GM13976 (cell line): Measurements from ENCODE around the gene PXDC1.

Experiments
- DNase-seq: peaks from one replicate; pipeline ENCODE4 v3.0.0; 2012; ENCODE audit warnings: low spot score
- in situ Hi-C: fragments of 300-500 bp; cut with MboI; formaldehyde crosslinking; loops from one replicate; pipeline ENCODE4 v1.12.0; 2022; ENCODE audit warnings: low sequenced_read_pairs, mixed read lengths, inconsistent platforms; ENCODE audit not compliant: unreplicated experiment
- TF ChIP-seq, protein P1 (sequence below): IDR thresholded peaks from 2 replicates; pipeline ENCODE4 v1.5.1; 2012; ENCODE audit warnings: borderline replicate concordance, mild to moderate bottlenecking; ENCODE audit not compliant: insufficient read depth; ENCODE audit errors: extremely low read depth, missing control alignments, control extremely low read depth

Gene PXDC1

GRCh38 chr6:3796719-3797041 lies 45.2 kb upstream of the PXDC1 start:
- TF ChIP-seq, protein P1, sequence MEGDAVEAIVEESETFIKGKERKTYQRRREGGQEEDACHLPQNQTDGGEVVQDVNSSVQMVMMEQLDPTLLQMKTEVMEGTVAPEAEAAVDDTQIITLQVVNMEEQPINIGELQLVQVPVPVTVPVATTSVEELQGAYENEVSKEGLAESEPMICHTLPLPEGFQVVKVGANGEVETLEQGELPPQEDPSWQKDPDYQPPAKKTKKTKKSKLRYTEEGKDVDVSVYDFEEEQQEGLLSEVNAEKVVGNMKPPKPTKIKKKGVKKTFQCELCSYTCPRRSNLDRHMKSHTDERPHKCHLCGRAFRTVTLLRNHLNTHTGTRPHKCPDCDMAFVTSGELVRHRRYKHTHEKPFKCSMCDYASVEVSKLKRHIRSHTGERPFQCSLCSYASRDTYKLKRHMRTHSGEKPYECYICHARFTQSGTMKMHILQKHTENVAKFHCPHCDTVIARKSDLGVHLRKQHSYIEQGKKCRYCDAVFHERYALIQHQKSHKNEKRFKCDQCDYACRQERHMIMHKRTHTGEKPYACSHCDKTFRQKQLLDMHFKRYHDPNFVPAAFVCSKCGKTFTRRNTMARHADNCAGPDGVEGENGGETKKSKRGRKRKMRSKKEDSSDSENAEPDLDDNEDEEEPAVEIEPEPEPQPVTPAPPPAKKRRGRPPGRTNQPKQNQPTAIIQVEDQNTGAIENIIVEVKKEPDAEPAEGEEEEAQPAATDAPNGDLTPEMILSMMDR: no peak
- in situ Hi-C loops: no loop called here
- DNase-seq: no peak

DNA sequence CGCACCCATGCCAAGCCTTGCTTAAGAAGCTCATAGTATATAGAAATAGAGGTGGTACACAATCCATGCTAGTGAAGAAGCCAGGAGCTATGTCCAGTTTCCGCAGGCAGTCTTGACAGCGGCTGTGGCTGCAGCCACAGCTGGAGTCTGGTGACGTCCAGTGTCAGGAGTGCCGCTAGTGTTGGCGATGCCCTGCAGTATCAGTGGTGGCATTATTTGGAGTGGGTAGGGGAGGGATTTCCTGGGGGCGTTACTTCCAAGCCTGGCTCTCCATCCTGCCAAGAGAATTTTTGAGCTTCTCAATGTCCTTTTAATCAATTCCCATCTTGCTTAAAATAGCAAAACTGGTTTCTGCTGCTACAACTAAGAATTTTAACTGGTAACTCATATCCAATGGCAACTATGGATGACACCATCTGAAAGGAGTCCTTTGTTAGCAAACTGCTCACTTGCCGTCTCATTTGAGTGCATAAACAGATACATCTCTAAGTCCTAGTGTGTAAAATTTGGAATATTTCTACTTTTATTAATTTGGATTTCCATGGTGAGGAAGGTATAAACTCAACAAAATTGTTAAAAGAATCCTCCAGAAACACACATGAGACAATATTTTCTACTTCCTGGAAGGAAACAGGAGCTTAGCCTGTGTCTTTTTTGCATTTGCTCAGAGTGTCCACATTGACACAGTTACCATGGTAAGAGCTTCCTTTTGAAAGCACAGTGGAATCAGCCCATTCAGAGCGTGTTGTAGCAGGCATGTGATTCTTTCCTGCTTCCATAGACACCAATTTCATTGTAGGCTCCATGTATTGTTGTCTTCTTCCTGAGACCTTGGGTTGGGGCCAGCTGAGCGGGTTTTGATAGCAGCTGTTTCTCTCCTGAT lies 44.6 kb upstream of the PXDC1 start:
- TF ChIP-seq, protein P1: no peak
- DNase-seq: no peak
- in situ Hi-C loops: no loop called here

GRCh38 chr6:3794092-3794491 lies 42.6 kb upstream of the PXDC1 start:
- DNase-seq: no peak
- in situ Hi-C loops: no loop called here
- TF ChIP-seq, protein P1: no peak

GRCh38 chr6:3793545-3793944 lies 42.0 kb upstream of the PXDC1 start:
- in situ Hi-C loops: no loop called here
- no peak for DNase-seq
- TF ChIP-seq, protein P1: no peak

DNA sequence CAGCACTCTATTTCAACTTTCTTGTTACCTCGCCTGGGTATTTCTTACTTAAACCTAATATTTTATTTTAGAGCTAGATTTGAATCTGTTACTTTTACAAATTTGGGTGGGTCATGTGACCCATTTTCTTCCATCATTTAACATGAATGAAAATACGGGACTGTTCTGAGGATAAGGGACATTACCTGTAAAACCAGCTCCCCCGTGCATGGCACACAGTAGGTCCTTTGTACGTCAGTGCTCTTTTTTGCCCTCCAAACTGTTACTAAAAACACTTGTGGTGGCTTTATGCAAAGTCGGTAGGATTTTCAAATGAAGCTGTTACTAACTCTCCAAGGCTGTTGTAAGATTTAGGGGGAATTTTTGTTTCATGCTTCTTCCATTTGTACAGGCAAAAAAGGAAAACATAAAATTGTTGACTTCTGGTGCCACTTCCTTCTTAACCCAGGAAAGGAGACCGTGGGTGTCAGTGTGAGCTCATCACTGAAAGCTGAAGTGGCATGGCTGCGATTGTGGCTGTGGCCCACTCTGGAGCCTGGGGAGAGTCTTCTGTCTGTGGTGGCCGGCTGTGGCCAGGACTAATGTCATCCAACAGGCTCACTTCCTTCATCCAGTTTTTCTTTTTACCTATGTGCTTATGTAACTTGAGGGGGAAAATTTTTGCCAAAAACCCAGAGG lies 40.2 kb upstream of the PXDC1 start:
- DNase-seq: no peak
- in situ Hi-C loops: no loop called here
- TF ChIP-seq, protein P1: no peak

GRCh38 chr6:3789896-3790558 lies 38.5 kb upstream of the PXDC1 start:
- TF ChIP-seq, protein P1: no peak
- in situ Hi-C loops: no loop called here

More at GRCh38 chr6:3789896-3790558, 38.5 kb upstream of the PXDC1 start:
- no peak for DNase-seq
